Stimulated activated CD8-positive, alpha-beta memory T cell treated with anti-CD3 and anti-CD28 coated beads, Interleukin-15, amount 100 ng/mL, for 4 hours (primary cell): ENCODE results near the gene PRKAR1A.
"Not testable (repeated sequence)": the region's sequence is repeated elsewhere in the genome, so short reads cannot be mapped to it uniquely, and the experiment has no call there.

Source experiments
- DNase-seq, 2 donors: peaks; one replicate each; pipeline ENCODE4 v3.0.0-alpha.2; 2020; ENCODE audit warnings: low read depth in 2 of 2

PRKAR1A gene

GRCh38 chr17:68511671-68512246, 471 bp upstream of the PRKAR1A start:
- DNase-seq = peak; percentile 66 to 70

GRCh38 chr17:68512960-68513474, 787 bp downstream of the PRKAR1A start:
- DNase-seq = no peak

GRCh38 chr17:68513932-68514331, 1.7 kb downstream of the PRKAR1A start:
- no peak for DNase-seq

- no peak for DNase-seq
Measured at GRCh38 chr17:68514831-68515635, 2.8 kb downstream of the PRKAR1A start.

GRCh38 chr17:68516732-68517131, 4.5 kb downstream of the PRKAR1A start:
- no peak for DNase-seq

GRCh38 chr17:68517605-68518004, 5.4 kb downstream of the PRKAR1A start:
- DNase-seq = not testable (repeated sequence)

GRCh38 chr17:68518063-68518815, 6.0 kb downstream of the PRKAR1A start:
- DNase-seq = no peak

- DNase-seq = not testable (repeated sequence)
Measured at GRCh38 chr17:68519051-68519450, 6.8 kb downstream of the PRKAR1A start.

- no peak for DNase-seq
Measured at GRCh38 chr17:68519911-68520310, 7.7 kb downstream of the PRKAR1A start.

- no peak for DNase-seq
Measured at GRCh38 chr17:68522266-68522665, 10.0 kb downstream of the PRKAR1A start.

- DNase-seq = no peak
Measured at GRCh38 chr17:68526548-68526947, 14.3 kb downstream of the PRKAR1A start.

- no peak for DNase-seq
Measured at GRCh38 chr17:68527314-68527713, 15.1 kb downstream of the PRKAR1A start.

GRCh38 chr17:68531252-68531651, 19.0 kb downstream of the PRKAR1A start:
- no peak for DNase-seq

- DNase-seq = no peak
Measured at GRCh38 chr17:68532826-68533225, 20.6 kb downstream of the PRKAR1A start.

- DNase-seq = no peak
Measured at GRCh38 chr17:68533887-68534694, 21.9 kb downstream of the PRKAR1A start.

- no peak for DNase-seq
Measured at GRCh38 chr17:68534695-68535088, 22.5 kb downstream of the PRKAR1A start.

- no peak for DNase-seq
Measured at GRCh38 chr17:68535922-68536321, 23.7 kb downstream of the PRKAR1A start.

GRCh38 chr17:68539548-68540467, 27.6 kb downstream of the PRKAR1A start:
- no peak for DNase-seq

- DNase-seq = no peak
Measured at GRCh38 chr17:68540981-68541380, 28.8 kb downstream of the PRKAR1A start.

- no peak for DNase-seq
Measured at GRCh38 chr17:68541816-68542215, 29.6 kb downstream of the PRKAR1A start.
